H1 (cell line): ENCODE results near the gene PRIMA1. TPM values are rescaled to one million over a fixed set of nuclear protein-coding genes. Genes with fewer than 3 reads are reported as not detected.

Experiments used
- CTCF ChIA-PET: fragments of 300-600 bp; sonication (Branson Sonifier 250); formaldehyde crosslinking; loops from one replicate; lab custom pipeline; 2021; ENCODE audit not compliant: partially characterized antibody; lab: Charles Lee
- POLR2A ChIA-PET: fragments of 300-600 bp; sonication (Branson Sonifier 250); formaldehyde crosslinking; loops from one replicate; lab custom pipeline; 2021; ENCODE audit warnings: inconsistent platforms; ENCODE audit not compliant: partially characterized antibody; lab: Charles Lee
- DNase-seq, 2 experiments: peaks; one replicate each; pipeline versions ENCODE4 v3.0.0 to v3.0.0-alpha.2; 2010 to 2022; ENCODE audit warnings: low spot score in 2 of 2, low read depth in 1 of 2, mixed read lengths in 1 of 2
- FAIRE-seq: peaks from 2 replicates; lab custom pipeline; 2011; peaks lifted over from hg19 to GRCh38; lab: Jason Lieb, UNC
- H2AFZ ChIP-seq: 2 replicates; pipeline ENCODE4 v1.8.1; 2012; ENCODE audit warnings: low read length, inconsistent platforms
- H2AK5ac ChIP-seq: 2 replicates; pipeline ENCODE4 v1.6.1; 2013; ENCODE audit warnings: low read depth, low read length
- H2BK120ac ChIP-seq: replicated peaks from 2 replicates; pipeline ENCODE3; 2013; ENCODE audit warnings: low read depth, low read length, inconsistent platforms
- H2BK12ac ChIP-seq: 2 replicates; pipeline ENCODE4 v1.6.1; 2013; ENCODE audit warnings: low read depth, low read length
- H2BK15ac ChIP-seq: 2 replicates; pipeline ENCODE4 v1.6.1; 2013; ENCODE audit warnings: low read length
- H2BK20ac ChIP-seq: 2 replicates; pipeline ENCODE4 v1.6.1; 2013; ENCODE audit warnings: low read length
- H2BK5ac ChIP-seq: 2 replicates; pipeline ENCODE4 v1.6.1; 2013; ENCODE audit warnings: low read depth, low read length
- H3K14ac ChIP-seq: 2 replicates; pipeline ENCODE4 v1.6.1; 2013; ENCODE audit warnings: inconsistent platforms; ENCODE audit not compliant: insufficient read length
- H3K18ac ChIP-seq: 2 replicates; pipeline ENCODE4 v1.6.1; 2013; ENCODE audit warnings: low read length; ENCODE audit errors: extremely low read depth
- H3K23ac ChIP-seq: 2 replicates; pipeline ENCODE4 v1.6.1; 2013; ENCODE audit warnings: inconsistent platforms; ENCODE audit not compliant: insufficient read length
- H3K23me2 ChIP-seq: 2 replicates; pipeline ENCODE4 v1.6.1; 2013; ENCODE audit warnings: low read depth, low read length
- H3K27ac ChIP-seq: 2 replicates; pipeline ENCODE4 v1.6.1; 2011; ENCODE audit warnings: low read depth, low read length, inconsistent platforms
- H3K27me3 ChIP-seq, 4 experiments: replicated peaks in 1 of 4; 1 replicate in 1 of 4; 2 replicates in 3 of 4; pipeline versions ENCODE4 v1.6.1 to v1.8.1; 2011 to 2013; ENCODE audit warnings: low read length in 3 of 4, mild to moderate bottlenecking in 3 of 4, inconsistent platforms in 2 of 4, mixed read lengths in 2 of 4, moderate library complexity in 1 of 4; ENCODE audit not compliant: control insufficient read depth in 3 of 4, insufficient read depth in 3 of 4; ENCODE audit errors: extremely low read depth in 1 of 4
- H3K36me3 ChIP-seq, 4 experiments: 2 replicates each; pipeline versions ENCODE4 v1.6.1 to v1.8.1; 2011 to 2013; ENCODE audit warnings: mild to moderate bottlenecking in 4 of 4, low read length in 3 of 4, moderate library complexity in 2 of 4, control low read depth in 1 of 4, inconsistent platforms in 1 of 4; ENCODE audit not compliant: insufficient read depth in 4 of 4, control insufficient read depth in 2 of 4
- H3K4ac ChIP-seq: replicated peaks from 2 replicates; pipeline ENCODE3; 2013; ENCODE audit warnings: low read length, low read depth, mixed read lengths, inconsistent platforms; ENCODE audit not compliant: insufficient read length
- H3K4me1 ChIP-seq, 4 experiments: replicated peaks in 1 of 4; 1 replicate in 1 of 4; 2 replicates in 3 of 4; pipeline versions ENCODE4 v1.6.1 to v1.8.1; 2011 to 2013; ENCODE audit warnings: low read length in 3 of 4, inconsistent platforms in 2 of 4, mixed read lengths in 1 of 4; ENCODE audit not compliant: insufficient read depth in 4 of 4, control insufficient read depth in 3 of 4
- H3K4me2 ChIP-seq, 2 experiments: 2 replicates each; pipeline versions ENCODE4 v1.6.1 to v1.8.1; 2011 to 2013; ENCODE audit warnings: low read depth in 2 of 2, low read length in 2 of 2, control low read depth in 1 of 2, inconsistent platforms in 1 of 2, mild to moderate bottlenecking in 1 of 2; ENCODE audit not compliant: insufficient read depth in 1 of 2
- H3K4me3 ChIP-seq, 4 experiments: fragments of 200-600, 300-600 bp in 1 of 4; sonication (generic), shearing (Covaris generic), sonication (Bioruptor Twin) in 1 of 4; 2 replicates each; pipeline versions ENCODE4 v1.5.1 to v1.8.1; 2011 to 2016; ENCODE audit warnings: low read length in 4 of 4, low read depth in 3 of 4, control low read depth in 2 of 4, inconsistent platforms in 2 of 4, mild to moderate bottlenecking in 2 of 4, mixed read lengths in 1 of 4, moderate library complexity in 1 of 4; ENCODE audit not compliant: insufficient read depth in 2 of 4; ENCODE audit errors: extremely low read depth in 1 of 4
- H3K56ac ChIP-seq: replicated peaks from 2 replicates; pipeline ENCODE3; 2013; ENCODE audit warnings: low read depth, mild to moderate bottlenecking, mixed read lengths, low read length, inconsistent platforms; ENCODE audit not compliant: insufficient read length
- H3K79me1 ChIP-seq: 2 replicates; pipeline ENCODE4 v1.6.1; 2013; ENCODE audit warnings: low read depth, low read length, control low read depth
- H3K79me2 ChIP-seq, 2 experiments: 2 replicates each; pipeline versions ENCODE4 v1.6.1 to v1.8.1; 2012 to 2013; ENCODE audit warnings: low read length in 2 of 2, mild to moderate bottlenecking in 2 of 2, inconsistent platforms in 1 of 2; ENCODE audit not compliant: insufficient read depth in 2 of 2, control insufficient read depth in 1 of 2
- H3K9ac ChIP-seq, 4 experiments: replicated peaks in 1 of 4; 1 replicate in 1 of 4; 2 replicates in 3 of 4; pipeline versions ENCODE4 v1.6.1 to v1.8.1; 2011 to 2013; ENCODE audit warnings: low read depth in 3 of 4, low read length in 3 of 4, control low read depth in 2 of 4, mild to moderate bottlenecking in 2 of 4, moderate library complexity in 2 of 4, inconsistent platforms in 1 of 4; ENCODE audit errors: extremely low read depth in 1 of 4
- H3K9me3 ChIP-seq, 2 experiments: 2 replicates each; pipeline versions ENCODE4 v1.6.1 to v1.8.1; 2012 to 2013; ENCODE audit warnings: mild to moderate bottlenecking in 2 of 2, moderate library complexity in 2 of 2, control low read depth in 1 of 2, inconsistent platforms in 1 of 2, low read depth in 1 of 2, low read length in 1 of 2, mixed read lengths in 1 of 2; ENCODE audit not compliant: insufficient read depth in 2 of 2
- H4K20me1 ChIP-seq, 2 experiments: replicated peaks in 1 of 2; 2 replicates each; pipeline versions ENCODE3 to v1.8.1; 2011 to 2013; ENCODE audit warnings: inconsistent platforms in 2 of 2, low read length in 2 of 2, mild to moderate bottlenecking in 1 of 2; ENCODE audit not compliant: insufficient read depth in 2 of 2, control insufficient read depth in 1 of 2
- H4K5ac ChIP-seq: 2 replicates; pipeline ENCODE4 v1.6.1; 2013; ENCODE audit warnings: low read length, low read depth, mixed read lengths, inconsistent platforms; ENCODE audit not compliant: insufficient read length
- H4K8ac ChIP-seq: 2 replicates; pipeline ENCODE4 v1.8.0; 2013; ENCODE audit warnings: mild to moderate bottlenecking, moderate library complexity, low read length, inconsistent platforms; ENCODE audit not compliant: insufficient read depth; ENCODE audit errors: extremely low read depth
- H4K91ac ChIP-seq: replicated peaks from 2 replicates; pipeline ENCODE3; 2013; ENCODE audit warnings: low read length, mixed read lengths, inconsistent platforms; ENCODE audit not compliant: insufficient read length
- CBX5 ChIP-seq: fragments of 300-800, 300-1000 bp; sonication (generic); IDR thresholded peaks from 2 replicates; pipeline ENCODE4 v1.7.1; 2016; ENCODE audit warnings: antibody characterized with exemption, low read length, low read depth
- JUND ChIP-seq: IDR thresholded peaks from 2 replicates; pipeline ENCODE4 v1.6.1; 2011; ENCODE audit warnings: mild to moderate bottlenecking, improper control_type of control experiment, low read length
- KDM4A ChIP-seq: IDR thresholded peaks from one replicate; pipeline ENCODE4 v1.7.1; 2012; ENCODE audit warnings: low read depth, mild to moderate bottlenecking, moderate library complexity, low read length, inconsistent platforms; ENCODE audit not compliant: severe bottlenecking
- NRF1 ChIP-seq: IDR thresholded peaks from 2 replicates; pipeline ENCODE4 v1.6.1; 2011; ENCODE audit warnings: mild to moderate bottlenecking, low read depth, low read length, improper control_type of control experiment
- POLR2A ChIP-seq, 2 experiments: IDR thresholded peaks; 1 replicate in 1 of 2; 2 replicates in 1 of 2; pipeline ENCODE4 v1.6.1; 2011; ENCODE audit warnings: low read depth in 2 of 2, low read length in 2 of 2, mild to moderate bottlenecking in 2 of 2; ENCODE audit errors: control extremely low read depth in 1 of 2
- WGBS, 2 experiments: shearing (Covaris generic) in 1 of 2; methylation state at CpG; one replicate each; pipeline versions ENCODE4 v1.1.6 to v1.1.7; 2013 to 2015; ENCODE audit warnings: low lambda C conversion rate in 2 of 2, mixed read lengths in 2 of 2, inconsistent platforms in 1 of 2, low coverage in 1 of 2, missing lambda C conversion rate in 1 of 2; ENCODE audit not compliant: insufficient replicate concordance in 2 of 2, insufficient coverage in 1 of 2, insufficient read length in 1 of 2; ENCODE audit errors: extremely low coverage in 1 of 2, missing lambda C conversion rate in 1 of 2; 5-methylcytosine and 5-hydroxymethylcytosine counted together
- polyA plus RNA-seq, 7 experiments: library from polyadenylated mRNA; depleted of rRNA in 3 of 7; stranded (reverse) in 5 of 7; unstranded in 2 of 7; fragments of >200 nt in 5 of 7; fragments of 200-250 nt in 2 of 7; gene quantifications; 1 replicate in 5 of 7; 2 replicates in 1 of 7; 4 replicates in 1 of 7; pipeline versions ENCODE4 v1.2.1 to v1.2.3, GENCODE V29; 2011 to 2013; ENCODE audit warnings: missing spikeins in 2 of 7, mixed read lengths in 2 of 7
- total RNA-seq: library from RNA; stranded (reverse); fragmentation: NEBNext Ultra II Directional; extraction: Animal tissue kit (Norgen Biotek cat#: 25700); gene quantifications from 2 replicates; pipeline ENCODE4 v1.2.1, GENCODE V29; 2021

PRIMA1 gene
- total and polyA plus RNA-seq, 2 of the 8 experiments (the other 6 are each of a cell fraction or from before 2014, with no cell fraction given) = 2.8 to 4.5 TPM

DNA sequence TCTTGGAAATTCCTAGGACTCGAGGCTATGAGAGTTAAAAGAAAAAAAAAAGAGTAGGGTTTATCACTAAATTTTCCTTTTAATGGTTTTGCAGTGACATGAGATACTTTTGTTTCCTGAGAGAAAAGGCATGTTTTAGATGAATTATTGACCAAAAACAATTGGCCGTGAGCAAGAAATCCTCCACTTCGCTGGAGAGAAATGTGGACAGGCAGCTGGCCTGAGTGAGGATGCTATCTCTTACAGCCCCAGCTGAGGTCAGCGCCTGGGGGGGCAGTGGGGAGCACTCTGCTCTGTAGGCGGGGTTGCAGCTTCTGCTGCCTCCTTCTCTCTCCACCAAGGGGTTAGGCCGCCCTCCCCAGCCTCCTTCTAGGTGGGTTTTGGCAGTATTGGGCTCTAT lies 54.7 kb downstream of the PRIMA1 start:
- WGBS, 2 experiments = 84% methylated on average over 5 of the region's 6 CpGs; no CpG with 5 or more reads in 1 of the 2 experiments
- Histone ChIP-seq H3K4me3 (no peak overlapping the region), H3K14ac (no peak overlapping the region), H2BK12ac (no peak overlapping the region), H4K20me1 (no peaks in the 10 kb centered on the region), H3K79me2 (no peaks in the 10 kb centered on the region), H3K56ac (no peak overlapping the region), H3K36me3 (no peaks in the 10 kb centered on the region), H2BK20ac (no peak overlapping the region), H3K23me2 (no peaks in the 10 kb centered on the region), H3K4me2 (no peak overlapping the region), H3K27ac (no peak overlapping the region), H2AFZ (no peak overlapping the region), H3K4me1 (peaks cover 0 to 6% (median under 1%) of the 10 kb centered on the region in 4 experiments; a peak in 1 of 7 replicates), H3K27me3 (no peaks in the 10 kb centered on the region; a peak in 1 of 7 replicates), H2BK120ac (no peak overlapping the region), H2BK5ac (no peak overlapping the region), H2AK5ac (no peak overlapping the region), H3K79me1 (no peaks in the 10 kb centered on the region), H4K5ac (no peak overlapping the region), H4K8ac (no peak overlapping the region), H3K18ac (no peak overlapping the region), H4K91ac (no peak overlapping the region), H2BK15ac (no peak overlapping the region), H3K4ac (no peak overlapping the region), H3K9ac (no peak overlapping the region), H3K9me3 (no peaks in the 10 kb centered on the region), H3K23ac (no peak overlapping the region)
- DNase-seq (no peak), FAIRE-seq (no peak)
- ChIA-PET POLR2A (interaction anchor here (1.4 kb wide), 1 partner anchor 56 kb away, joined by 3 read pairs; no protein-coding TSS in a partner anchor), CTCF (interaction anchor here (0.6 to 2.5 kb wide), 3 partner anchors 20 to 85 kb away, joined by 3 to 6 read pairs (median 5); no protein-coding TSS in a partner anchor)
- TF ChIP-seq POLR2A (IDR thresholded peaks at IDR 0.05; ENCODE audit: control extremely low read depth in 1 of 2, low read depth in 2 of 2, low read length in 2 of 2) (no peak), NRF1 (no peak), CBX5 (no peak), KDM4A (no peak), JUND (no peak)
